HG03097 (cell line): Measurements from ENCODE around the gene BMP8A.
"Not testable (repeated sequence)": the region's sequence is repeated elsewhere in the genome, so short reads cannot be mapped to it uniquely, and the experiment has no call there.

Experiments used
- ATAC-seq: cut with Tn5 transposase; IDR thresholded peaks from one replicate; pipeline ENCODE4 v1.9.1; 2021; ENCODE audit not compliant: unreplicated experiment, low FRiP score

The BMP8A gene, protein sequence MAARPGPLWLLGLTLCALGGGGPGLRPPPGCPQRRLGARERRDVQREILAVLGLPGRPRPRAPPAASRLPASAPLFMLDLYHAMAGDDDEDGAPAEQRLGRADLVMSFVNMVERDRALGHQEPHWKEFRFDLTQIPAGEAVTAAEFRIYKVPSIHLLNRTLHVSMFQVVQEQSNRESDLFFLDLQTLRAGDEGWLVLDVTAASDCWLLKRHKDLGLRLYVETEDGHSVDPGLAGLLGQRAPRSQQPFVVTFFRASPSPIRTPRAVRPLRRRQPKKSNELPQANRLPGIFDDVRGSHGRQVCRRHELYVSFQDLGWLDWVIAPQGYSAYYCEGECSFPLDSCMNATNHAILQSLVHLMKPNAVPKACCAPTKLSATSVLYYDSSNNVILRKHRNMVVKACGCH

DNA sequence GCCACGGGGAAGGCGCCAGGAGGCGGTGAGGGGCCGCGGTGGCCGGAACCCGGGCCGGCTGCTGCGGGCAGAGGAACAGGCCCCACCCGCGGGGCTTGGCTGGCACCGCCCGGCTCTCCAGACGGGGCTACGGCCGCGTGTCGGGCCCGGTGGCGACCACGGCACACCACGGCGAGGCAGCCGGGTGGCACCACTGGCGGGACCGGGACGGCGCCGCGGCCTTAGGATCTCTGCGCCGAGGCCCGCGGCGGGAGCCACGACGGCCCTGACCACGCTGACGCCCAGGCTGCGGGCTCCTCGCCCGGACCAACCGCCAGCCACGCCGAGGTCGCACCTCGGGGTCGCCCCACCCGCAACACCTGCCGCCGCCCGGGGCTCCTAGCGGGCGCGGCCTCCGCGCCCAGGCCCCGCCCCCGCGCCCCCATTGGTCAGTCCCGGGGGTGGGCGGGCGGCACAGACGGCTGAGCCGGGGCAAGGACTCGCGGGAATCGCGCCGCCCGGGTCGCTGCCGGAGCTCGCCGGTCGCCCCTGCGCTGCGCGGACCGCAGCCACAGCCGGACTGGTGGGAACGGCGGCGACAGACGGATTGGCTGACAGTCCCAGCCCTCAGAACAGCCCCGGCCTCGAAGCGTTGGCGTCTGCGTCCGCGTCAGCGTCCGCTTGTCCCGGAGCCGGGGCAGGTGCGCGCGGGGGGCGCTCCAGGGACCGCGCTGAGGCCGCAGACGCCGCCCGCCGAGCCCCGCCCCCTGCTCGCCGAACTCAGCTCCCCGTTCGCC is at the start of gene BMP8A:
BMP8A (plus strand) TSS at position 491 of the 776 bp plus-strand sequence. CDS start 356 bp downstream, outside the sequence.
- ATAC-seq, result no peak

DNA sequence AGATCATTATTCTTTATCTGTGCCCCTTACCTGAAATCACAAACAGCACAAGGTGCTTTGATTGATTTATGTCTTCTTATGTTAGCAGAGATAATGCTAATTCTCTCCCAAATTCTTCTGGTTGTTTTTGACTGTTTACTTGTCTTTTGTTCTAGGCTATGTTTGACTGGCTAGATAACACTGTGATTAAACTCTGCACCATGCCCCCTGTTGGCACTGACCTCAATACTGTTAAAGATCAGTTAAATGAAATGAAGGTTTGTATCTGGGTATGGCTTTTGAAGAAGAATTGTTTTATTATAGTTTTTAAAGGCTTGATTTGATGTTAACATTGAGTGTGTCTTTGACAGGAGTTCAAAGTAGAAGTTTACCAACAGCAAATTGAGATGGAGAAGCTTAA is 49.6 kb upstream of the BMP8A start:
- ATAC-seq, result no peak

DNA sequence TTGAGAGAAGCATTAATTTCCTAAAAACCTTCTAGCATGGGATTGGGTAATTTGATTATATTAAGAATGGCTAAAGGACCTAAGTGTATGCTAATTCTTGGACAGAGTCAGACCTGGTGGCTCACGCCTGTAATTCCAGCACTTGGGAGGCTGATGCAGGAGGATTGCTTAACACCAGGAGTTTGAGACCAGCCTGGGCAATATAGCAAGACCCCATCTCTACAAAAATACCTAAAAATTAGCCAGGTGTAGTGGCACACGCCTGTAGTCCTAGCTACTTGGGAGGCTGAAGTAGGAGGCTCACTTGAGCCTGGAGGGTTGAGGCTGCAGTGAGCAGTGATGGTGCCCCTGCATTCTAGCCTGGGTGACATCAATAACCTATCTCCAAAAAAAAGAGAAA is 45.9 kb upstream of the BMP8A start:
- ATAC-seq, result no peak

DNA sequence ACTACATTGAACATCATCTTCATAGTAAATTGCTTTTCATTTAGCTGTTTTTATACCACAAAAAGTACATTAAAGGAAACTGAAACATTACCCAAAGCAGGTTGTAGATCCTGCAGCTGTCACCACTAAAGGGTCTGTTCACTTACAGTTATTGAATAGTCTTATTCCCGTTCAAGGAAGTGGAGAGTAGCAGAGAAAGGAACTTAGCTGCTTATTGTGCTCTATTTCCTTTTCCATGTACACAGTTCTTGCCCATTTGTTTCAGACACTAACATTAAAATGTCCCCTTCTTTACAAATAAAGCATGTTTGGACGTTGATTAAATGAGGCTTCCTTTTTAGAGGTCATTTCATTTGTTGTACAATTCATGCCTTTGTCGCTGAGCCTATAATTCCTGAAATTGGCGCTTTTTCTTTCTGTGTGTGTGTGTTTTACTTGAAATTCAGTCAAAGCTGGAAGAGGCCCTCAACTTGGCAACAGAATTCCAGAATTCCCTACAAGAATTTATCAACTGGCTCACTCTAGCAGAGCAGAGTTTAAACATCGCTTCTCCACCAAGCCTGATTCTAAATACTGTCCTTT is 44.4 kb upstream of the BMP8A start:
- ATAC-seq, result no peak

DNA sequence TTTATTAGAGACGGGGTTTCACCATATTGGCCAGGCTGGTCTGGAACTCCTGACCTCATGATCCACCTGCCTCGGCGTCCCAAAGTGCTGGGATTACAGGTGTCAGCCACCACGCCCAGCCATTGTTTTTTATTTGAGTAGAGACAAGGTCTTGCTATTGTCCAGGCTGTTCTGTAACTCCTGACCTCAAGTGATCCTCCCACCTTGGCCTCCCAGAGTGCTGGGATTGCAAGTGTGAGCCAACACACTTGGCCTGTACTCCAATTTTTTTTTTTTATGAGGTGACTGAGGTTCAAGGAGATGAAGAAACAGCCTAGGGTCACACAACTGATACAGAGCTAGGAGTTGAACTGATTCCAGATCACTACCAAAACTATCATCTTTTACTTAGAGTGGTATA is 41.4 kb upstream of the BMP8A start:
- ATAC-seq, result not testable (repeated sequence)

DNA sequence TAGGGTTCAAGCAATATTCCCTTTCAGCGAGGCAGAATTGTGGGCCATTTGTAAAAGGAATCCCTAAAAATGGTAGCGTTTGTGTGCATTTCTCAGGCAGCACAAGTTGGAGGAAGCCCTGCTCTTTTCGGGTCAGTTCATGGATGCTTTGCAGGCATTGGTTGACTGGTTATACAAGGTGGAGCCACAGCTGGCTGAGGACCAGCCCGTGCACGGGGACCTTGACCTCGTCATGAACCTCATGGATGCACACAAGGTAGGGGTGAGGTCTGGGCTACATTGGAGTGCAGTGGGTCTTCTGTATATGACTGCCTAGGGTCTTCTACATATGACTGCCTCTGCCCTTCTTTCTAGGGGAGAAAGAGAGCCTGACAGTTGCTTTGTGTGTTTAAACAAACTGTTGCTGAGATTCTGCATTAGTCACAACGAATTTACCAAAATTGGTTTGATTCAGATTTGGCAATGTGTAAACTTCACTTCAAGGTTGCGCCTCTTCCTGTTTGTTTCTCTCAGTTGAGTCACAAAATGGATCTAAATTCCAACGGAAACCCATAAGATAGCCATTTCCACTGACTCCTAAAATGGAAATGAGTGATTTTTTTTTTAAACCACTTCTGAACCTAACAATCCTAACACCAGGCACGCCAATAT is 40.4 kb upstream of the BMP8A start:
- ATAC-seq, result no peak

DNA sequence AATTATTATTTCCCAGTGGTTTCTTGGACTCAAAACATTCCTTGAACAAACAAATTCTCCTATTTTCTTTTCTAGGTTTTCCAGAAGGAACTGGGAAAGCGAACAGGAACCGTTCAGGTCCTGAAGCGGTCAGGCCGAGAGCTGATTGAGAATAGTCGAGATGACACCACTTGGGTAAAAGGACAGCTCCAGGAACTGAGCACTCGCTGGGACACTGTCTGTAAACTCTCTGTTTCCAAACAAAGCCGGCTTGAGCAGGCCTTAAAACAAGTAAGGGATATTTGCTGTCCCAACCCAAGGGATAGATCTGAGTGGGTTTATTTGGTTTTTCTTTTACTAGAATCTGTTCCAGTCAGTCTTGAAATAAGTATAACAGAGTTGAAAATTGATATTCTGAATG is 39.4 kb upstream of the BMP8A start:
- ATAC-seq, result no peak

DNA sequence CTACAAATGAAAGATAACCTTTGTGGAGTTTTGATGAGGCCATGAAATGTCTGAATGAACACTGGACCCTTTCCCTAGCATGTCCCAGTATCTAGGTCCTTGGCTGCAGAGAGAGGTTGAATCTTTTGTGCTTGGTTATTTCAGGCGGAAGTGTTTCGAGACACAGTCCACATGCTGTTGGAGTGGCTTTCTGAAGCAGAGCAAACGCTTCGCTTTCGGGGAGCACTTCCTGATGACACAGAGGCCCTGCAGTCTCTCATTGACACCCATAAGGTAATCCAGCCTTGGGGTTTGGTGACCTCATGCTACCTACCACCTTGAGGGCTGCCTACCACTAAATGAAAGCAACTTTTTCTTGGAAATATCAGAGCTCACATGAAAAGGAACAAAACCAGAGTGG is 38.9 kb upstream of the BMP8A start:
- ATAC-seq, result no peak

DNA sequence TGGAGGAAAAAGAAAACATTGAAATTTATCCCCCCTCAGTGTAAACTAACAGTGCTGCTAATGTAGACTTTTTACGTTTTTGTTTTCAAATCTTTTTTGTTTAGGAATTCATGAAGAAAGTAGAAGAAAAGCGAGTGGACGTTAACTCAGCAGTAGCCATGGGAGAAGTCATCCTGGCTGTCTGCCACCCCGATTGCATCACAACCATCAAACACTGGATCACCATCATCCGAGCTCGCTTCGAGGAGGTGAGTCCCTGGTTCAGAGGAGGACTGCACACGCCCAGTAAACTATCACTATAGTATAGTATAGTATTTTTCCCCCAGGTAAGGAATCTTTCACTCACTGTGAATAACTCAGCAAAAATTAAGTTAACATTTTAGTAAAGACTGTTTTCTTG is 37.8 kb upstream of the BMP8A start:
- no peak for ATAC-seq

DNA sequence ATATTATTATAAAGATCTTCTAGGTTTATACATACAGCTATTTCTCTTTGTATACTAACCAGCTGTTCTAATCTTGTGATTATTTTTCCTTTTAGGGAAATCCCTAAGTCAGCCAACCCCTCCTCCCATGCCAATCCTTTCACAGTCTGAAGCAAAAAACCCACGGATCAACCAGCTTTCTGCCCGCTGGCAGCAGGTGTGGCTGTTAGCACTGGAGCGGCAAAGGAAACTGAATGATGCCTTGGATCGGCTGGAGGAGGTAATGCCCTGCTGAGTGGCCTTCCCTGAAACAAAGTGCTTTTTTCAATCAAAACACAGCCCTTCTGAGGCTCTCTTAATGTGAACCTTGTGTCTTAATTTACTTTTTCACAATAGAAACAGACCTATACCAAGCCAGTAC is 32.4 kb upstream of the BMP8A start:
- no peak for ATAC-seq

DNA sequence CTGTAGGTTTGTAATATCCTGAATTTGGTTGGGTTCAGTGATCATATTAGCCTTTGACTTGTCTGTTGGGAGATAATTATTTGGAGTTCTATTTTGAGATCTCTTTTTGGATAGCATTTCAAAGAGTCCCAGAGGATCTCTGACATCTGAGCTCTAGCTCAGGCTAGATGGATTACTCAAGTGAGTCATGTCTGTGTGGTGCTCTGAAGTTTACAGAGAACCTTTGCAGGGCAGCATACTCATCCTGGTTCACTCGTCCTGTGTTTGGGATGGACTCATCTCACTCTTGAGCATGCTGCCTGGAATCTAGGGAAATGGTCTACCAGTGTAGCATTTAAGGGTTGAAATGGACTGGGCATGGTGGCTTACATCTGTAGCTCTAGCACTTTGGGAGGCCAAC is 29.4 kb upstream of the BMP8A start:
- no peak for ATAC-seq

DNA sequence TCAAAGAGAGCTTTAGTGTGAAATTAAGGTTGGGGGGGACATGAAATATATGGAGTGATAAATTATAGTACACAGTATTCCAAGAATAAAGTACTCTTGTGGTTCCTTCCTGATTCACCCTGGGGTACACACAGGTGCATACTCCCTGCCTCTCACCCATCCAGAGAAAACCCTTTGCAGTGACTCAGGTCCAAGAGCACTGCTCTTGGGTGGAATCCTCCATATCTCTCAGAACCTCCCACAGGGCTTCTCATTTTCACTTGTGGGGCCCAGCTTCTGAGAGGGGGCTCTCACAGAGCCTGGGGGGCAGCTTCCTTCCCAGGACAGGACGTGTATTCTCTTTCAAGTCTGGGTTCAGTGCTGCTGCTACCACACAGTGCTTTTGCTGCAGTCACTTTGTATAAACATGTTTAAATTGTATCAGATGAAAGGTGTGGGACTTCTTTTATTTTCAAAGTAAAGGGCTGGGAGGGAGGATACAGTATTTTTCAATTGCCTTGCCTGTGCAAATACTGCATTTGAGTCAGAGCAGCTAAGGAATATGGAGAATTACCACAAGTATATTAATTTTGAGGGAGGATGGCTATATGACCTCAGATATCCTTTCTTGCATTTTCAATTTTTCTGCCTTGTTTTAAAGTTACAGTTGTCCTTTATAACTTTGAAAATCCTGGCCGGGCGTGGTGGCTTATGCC is 24.9 kb upstream of the BMP8A start:
- no peak for ATAC-seq

DNA sequence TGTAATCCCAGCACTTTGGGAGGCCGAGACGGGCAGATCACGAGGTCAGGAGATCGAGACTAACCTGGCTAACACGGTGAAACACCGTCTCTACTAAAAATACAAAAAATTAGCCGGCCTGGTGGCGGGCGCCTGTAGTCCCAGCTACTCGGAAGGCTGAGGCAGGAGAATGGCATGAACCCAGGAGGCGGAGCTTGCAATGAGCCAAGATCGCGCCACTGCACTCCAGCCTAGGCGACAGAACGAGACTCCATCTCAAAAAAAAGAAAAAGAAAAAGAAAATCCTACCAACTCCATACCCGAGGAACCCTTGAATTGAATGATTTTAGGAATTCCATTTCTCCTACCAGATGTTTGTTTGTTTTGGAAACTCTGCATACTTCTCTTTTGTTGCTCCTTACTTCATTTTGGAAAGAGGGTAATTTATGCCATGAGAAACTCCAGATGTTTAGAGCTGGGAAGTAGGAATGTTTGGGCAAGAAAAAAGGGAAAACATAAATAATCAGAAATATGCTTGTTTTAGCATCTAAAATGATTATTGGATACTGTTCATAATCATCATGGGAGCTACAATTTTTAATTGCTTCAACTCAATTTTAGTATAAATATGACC is 24.2 kb upstream of the BMP8A start:
- ATAC-seq, result not testable (repeated sequence)

DNA sequence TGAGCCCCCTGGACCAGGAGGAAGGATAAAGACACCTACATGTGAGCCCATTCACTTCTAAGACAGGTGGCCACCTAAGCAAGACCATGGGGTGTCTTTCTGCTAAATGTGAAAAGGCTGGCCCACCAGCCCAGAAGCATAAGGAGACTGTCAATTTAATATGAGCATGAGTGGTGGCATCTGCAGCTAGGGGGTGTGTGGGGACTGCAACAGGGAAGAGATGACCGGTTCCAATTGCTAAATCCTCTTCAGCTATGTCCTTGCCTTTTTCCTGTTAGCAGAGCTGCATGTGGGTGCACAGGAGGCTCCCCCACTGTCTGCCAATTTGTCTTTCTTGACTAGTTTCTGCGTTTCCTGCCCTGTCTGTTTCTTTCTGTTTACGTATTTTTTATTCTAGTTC is 22.3 kb upstream of the BMP8A start:
- no peak for ATAC-seq

DNA sequence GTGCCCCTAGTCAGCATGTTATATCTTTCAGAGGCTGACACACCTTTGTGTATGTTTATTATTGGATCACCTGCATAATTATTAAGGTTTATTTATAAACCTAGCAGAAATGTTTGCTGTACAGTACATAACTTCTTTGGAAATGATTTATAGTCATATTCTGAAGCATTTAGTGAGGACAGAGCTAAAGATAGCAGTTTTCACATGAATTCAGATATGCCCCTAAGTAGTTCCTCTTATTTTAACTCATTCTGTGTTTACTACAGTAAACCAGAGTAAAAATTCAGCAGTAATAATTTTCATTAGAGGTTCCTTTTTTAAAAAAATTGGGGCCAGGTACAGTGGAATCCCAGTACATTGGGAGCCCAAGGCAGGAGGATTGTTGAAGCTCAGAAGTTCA is 21.4 kb upstream of the BMP8A start:
- ATAC-seq, result no peak

DNA sequence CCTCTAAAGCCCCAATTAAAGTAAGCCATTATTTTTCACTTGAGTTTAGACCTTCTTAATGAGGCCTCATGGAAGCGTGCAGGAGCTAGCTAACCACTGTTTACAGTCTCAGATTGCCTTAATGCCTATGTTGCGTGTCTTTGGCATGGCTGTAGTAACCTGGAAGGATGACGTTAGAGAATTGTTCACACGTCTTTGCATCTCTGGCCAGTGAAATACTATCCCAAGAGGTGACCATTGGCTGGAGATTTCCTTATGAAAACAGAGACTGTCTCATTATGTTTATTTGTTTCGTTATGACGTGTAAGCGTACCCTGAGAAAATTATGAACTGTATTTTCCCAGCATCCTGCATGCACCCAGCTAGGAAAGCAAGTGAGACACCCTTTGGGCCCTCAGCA is 18.6 kb upstream of the BMP8A start:
- no peak for ATAC-seq

DNA sequence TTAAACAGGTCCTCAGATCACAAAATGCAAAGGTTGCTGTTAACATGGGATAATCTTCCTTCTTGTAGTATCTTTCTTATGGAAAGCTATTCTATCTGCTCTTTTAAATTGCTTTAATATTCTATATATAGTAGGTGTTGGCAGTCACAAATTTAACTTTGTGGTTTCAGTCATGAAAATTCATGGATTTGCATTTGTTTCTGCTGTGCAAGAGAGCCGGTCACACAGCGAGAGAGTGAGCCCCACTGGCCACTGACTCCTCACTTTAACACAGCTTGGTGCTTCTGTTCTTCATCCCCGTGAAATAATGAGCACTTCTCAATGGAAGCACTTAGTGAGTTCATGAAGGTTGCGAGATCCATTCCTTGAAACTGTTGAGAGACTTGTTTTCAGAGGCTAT is 18.1 kb upstream of the BMP8A start:
- ATAC-seq, result no peak

DNA sequence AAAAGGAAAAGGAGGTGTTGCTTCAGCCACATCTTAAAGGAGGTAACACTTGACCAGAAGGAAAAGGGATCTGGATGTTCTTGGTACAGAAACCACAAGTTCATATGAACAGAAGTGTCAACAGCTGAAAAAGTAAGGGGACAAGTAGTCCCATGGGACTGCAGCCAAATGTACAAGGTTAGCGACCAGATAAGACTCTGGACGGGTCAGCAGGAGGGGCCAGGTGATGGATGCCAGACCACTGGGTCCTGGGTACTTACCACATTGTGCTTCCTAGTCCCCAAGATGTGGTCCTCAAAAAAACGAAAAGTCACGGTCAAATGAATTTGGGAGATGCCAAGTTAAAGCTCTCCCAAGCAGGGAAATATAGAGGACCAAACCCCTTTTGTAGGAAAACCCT is 16.6 kb upstream of the BMP8A start:
- ATAC-seq, result no peak

DNA sequence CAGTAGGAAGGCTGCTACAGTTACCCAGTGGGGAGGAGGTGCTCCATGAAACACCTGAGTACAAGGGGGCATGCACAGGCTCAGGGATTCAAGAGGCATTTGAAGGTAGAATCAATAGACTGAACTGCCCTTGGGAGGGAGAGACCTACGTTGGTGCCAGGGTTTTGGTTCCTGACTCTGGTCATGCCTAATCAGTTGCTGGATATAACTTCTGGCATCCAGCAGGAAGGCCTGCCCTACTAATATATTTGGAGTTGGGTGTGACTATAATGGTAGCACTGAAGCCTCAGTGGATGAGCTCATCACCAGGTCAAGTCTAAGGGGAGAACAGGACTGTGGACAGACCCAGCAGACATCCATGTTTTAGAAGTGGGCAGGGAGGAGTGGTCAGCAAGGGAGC is 15.9 kb upstream of the BMP8A start:
- ATAC-seq, result not testable (repeated sequence)
